Kidney tubule cell (primary cell): ENCODE results near the gene AKAP12.

ENCODE experiments used
- DNase-seq: peaks from one replicate; pipeline ENCODE4 v3.0.0-alpha.2; 2018; ENCODE audit warnings: low spot score

Gene AKAP12

GRCh38 chr6:151239603-151240035 lies at the start of gene AKAP12:
Gene AKAP12 (plus strand): TSS chr6:151239967. CDS start chr6:151240563, 596 bp downstream.
- no peak for DNase-seq

- no peak for DNase-seq
Observed at GRCh38 chr6:151191527-151191926, 48.2 kb upstream of the AKAP12 start.

GRCh38 chr6:151196555-151196954 lies 43.2 kb upstream of the AKAP12 start:
- DNase-seq = no peak

DNA sequence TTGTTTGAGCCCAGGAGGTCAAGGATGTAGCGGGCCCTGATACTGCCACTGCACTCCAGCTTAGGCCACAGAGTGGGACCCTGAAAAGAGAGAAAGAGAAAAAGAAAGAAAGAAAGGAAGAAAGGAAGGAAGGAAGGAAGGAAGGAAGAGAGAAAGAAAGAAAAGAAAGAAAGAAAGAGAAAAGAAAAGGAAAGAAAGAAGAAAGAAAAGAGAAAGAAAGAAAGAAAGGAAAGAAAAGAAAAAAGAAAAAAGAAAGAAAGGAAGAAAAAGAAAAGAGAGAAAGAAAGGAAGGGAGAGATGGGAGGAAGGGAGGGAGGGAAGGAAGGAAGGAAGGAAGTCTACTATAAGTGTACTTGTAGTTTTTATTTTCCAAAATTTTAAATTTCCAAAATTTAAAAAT lies 42.2 kb upstream of the AKAP12 start:
- no peak for DNase-seq

- no peak for DNase-seq
Observed at GRCh38 chr6:151199991-151200390, 39.8 kb upstream of the AKAP12 start.

DNA sequence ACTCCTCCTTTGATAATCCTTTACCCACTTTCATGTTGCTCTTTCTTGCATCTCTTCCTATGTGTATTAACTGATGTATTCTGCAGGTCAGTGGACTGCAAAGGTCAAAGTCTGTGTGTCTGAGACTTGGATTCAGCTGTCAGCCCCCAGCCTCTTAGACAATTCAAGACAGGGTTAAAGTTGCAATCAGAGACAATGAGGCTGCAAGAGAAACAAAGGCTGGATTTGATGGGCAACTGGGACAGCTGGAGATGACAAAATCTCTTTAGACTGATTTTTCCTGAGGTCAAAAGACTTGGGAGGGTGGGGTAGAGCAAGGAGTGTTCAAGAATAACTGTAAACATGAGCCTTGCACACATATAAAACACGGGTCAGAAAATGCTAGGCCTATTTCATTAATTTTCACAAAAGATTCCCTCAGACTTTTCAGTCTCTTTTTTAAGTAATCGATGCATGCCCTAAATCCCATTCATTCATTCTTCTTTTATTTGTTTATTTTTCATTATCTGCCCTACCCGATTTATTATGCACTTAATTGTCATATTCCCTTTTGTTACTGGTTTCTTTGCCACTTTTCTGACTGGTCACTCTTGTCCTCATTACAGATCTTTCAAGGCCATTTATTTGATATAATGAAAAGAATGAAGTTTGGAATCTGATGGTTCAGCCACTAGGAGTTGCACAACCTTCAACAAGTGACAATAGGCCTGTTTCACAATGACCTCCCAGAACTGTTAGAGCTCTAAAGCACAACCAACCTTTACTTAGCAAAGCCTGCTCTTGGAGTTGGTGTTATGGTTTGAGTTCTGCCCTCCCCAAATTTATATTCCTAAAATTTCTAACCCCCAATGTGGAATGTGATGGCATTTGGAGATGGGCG lies 33.8 kb upstream of the AKAP12 start:
- no peak for DNase-seq

- no peak for DNase-seq
Observed at GRCh38 chr6:151207674-151208073, 32.1 kb upstream of the AKAP12 start.

DNA sequence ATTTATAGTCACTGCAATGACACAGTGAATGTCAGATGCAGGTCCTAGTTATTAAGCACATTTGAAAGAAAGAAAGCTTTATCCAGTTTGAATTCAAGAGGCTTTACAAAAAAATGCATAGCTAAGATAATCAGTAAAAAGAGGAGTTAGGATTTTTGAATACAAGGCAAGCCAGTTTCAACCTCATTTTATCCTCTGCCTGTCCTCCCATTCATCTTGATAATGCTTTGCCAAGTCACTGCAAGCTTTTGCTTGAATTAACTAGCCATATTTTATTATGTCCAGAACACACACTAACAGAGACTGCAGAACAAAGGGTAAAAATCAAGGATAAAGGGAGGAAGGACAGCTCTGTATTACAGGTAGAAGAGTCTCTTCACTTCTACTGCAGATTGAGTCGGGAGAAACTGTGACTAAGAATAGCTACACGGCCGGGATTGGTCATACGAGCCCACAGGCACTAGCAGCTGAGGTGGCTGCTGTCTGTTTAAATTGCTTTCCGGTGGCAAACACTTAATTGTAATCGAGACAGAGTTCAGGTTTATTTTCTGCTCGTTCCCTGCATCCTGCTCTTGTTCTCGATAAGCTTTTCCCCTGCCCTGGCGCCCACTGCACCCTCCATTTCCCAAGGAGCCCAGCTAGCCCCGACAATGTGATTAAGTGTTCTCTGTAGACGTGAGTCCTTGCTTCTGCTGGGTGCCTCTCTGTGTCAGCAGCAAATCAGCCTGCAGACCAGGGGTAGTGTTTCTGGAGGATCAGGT lies 30.5 kb upstream of the AKAP12 start:
- DNase-seq = peak; percentile 65

- DNase-seq = no peak
Observed at GRCh38 chr6:151211075-151211474, 28.7 kb upstream of the AKAP12 start.

- no peak for DNase-seq
Observed at GRCh38 chr6:151213352-151213751, 26.4 kb upstream of the AKAP12 start.

- no peak for DNase-seq
Observed at GRCh38 chr6:151215999-151216398, 23.8 kb upstream of the AKAP12 start.

GRCh38 chr6:151216804-151217203 lies 23.0 kb upstream of the AKAP12 start:
- DNase-seq = no peak

DNA sequence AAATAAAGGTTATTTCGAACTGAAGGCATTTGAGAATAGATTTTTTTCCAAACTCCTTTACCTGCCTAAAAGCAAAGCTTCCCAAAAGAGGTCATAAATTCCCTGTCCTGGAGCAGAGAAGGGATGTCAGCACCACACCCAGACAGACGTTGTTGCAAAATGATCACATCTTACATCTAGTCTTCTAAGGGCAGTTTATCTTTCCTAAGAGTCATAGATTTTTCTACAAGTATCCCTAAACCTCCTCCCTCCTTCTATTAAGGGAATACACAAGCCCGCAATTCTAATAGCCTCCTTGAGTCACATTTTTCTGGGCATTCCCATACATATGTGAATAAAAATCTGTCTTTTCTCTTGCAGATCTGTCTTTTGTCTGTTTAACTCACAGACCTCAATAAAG lies 20.6 kb upstream of the AKAP12 start:
- no peak for DNase-seq

DNA sequence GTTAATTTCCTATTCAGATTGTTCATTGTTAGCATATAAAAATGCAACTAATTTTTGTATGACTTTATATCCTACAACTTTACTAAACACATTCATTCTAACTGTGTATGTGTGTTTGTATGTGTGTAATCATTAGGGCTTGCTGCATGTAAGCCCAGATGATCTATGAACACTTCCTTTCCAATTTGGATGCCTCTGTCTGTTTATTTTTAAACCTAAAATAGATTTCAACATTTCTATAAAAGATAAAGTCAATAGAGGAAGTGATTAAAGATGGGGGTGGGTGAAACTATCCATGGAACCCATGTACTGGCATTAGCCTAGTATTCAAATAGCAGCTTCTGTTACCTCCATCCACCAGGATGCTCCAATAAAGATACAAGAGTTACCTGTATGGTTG lies 15.7 kb upstream of the AKAP12 start:
- no peak for DNase-seq

GRCh38 chr6:151225919-151226318 lies 13.8 kb upstream of the AKAP12 start:
- no peak for DNase-seq

DNA sequence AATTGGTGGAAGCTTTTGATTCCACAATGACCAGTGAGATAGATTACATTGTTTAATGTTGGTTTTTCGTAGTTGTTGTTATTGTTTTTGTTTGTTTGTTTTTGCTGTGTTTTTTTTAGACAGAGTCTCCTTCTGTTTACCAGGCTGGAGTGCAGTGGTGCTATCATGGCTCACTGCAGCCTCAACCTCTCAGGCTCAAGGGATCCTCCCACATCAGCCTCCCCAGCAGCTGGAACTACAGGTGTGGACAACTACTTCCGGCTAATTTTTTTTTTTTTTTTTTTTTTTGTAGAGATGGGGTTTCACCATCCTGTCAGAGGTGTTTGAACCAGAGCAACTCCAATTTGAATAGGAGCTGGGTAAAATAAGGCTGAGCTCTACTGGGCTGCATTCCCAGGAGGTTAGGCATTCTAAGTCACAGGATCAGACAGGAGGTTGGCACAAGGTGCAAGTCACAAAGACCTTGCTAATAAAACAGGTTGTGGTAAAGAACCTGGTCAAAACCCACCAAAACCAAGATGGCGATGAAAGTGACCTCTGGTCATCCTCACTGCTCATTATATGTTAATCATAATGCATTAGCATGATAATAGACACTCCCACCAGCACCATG lies 10.9 kb upstream of the AKAP12 start:
- no peak for DNase-seq

DNA sequence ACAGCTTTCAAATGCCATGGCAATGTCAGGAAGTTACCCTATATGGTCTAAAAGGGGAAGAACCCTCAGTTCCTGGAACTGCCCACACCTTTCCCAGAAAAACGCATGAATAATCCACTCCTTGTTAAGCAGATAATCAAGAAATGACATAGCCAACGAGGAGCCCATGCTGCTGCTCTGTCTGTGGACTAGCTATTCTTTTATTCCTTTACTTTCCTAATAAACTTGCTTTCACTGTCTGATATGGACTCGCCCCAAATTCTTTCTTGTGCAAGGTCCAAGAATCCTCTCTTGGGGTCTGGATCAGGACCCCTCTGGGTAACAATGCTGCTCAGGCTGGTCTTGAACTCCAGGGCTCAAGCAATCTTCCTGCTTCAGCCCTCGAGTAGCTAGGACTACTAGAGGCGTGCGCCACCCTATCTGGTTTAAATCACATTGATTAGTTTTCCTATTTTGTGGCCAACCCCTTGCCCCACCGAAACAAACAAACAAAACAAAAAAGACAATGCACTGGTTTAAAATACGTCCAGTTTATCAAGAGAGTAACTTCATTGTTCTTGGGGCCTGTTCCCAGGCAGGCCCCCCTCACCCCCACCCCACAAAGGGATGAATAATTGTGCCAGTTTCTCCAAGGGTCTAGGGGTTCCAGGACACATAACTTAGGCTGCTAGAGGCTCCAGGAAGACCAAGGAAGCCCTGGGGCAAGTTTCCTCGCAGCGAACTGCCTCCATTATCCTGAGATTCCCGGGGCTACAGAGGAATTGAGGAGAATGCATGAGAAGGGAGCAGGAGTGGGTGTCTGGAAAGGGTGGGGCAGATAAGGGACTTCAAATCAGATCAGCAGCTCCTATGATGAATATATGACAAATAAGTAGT lies 10.1 kb upstream of the AKAP12 start:
- no peak for DNase-seq

DNA sequence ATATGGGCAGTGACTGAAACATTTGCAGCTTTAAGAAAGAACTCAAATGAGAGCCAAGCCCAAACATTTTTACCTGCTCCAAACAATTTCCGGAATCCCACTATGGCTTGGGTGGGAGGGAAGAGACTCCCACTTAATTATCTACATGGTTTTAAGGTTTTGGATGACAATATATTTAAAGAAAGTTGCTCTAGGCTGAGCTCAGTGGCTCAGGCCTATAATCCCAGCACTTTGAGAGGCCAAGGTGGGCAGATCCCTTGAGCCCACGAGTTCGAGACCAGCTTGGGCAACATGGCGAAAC lies 9.5 kb upstream of the AKAP12 start:
- no peak for DNase-seq

- no peak for DNase-seq
Observed at GRCh38 chr6:151232899-151233298, 6.9 kb upstream of the AKAP12 start.

DNA sequence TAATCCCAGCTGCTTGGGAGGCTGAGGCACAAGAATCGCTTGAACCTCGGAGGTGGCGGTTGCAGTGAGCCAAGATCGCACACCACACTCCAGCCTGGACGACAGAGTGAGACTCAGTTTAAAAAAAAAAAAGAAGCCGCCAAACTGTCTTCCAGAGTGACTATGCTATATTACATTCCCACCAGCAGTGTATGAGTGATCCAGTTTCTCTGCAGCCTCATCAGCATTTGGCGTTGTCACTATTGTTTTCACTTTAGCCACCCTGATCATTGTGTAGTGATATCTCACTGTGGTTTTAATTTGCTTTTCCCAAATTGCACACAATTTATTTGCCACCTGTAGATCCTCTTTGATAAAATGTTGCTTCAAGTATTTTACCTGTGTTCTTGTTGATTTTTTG lies 6.0 kb upstream of the AKAP12 start:
- DNase-seq = no peak

- DNase-seq = no peak
Observed at GRCh38 chr6:151236668-151237401, 2.9 kb upstream of the AKAP12 start.
